ENCODE data around the gene SLC6A20. TPM values are rescaled to one million over a fixed set of nuclear protein-coding genes. Genes with fewer than 3 reads are reported as not detected.

The SLC6A20 gene
- total RNA-seq, 1 donor from 2014 or later: not detected

DNA sequence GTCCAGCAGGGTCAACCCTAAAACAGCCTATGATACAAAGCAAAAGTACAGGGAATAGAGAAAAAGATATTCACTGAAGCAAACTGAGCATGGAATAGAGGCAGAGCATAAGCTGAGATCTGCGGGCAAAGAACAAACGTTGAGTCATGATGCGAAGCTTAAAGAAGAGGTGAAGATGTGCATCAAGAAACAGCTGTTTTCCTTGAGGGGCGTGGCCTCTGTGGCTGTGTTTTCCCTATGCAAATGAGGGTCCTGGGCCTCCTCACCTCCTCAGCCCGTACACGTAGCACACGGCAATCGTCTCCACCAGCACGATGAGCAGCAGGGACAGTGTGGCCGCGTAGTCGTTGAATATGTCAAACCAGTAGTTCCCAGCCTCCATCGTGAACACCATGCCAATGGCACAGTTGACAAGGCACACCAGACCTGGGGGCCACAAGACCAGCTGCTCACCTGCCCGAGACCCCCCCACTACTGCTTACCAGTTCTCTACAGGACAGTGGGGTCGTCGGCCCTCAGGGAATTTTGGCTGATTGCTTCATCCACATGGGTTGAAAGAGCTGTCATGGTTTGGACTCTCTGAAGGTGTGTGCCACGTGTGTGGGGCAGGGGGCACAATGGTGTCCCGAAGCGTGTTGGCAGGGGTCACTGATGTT, 33.6 kb downstream of the SLC6A20 start:
- Mint-ChIP-seq H3K4me3 (no peak overlapping the region), H3K27me3 (ENCODE audit: insufficient read depth, low read depth) (peaks cover 7% of the 10 kb centered on the region), H3K9me3 (no peaks in the 10 kb centered on the region), H3K4me1 (peaks cover 4% of the 10 kb centered on the region), H3K36me3 (no peaks in the 10 kb centered on the region), H3K27ac (no peak overlapping the region)
- DNase-seq (ENCODE audit: low spot score): no peak
- Histone ChIP-seq H3K4me2 (no peak overlapping the region), H3K9ac (no peak overlapping the region), H3K9me3 (ENCODE audit: low read depth) (no peaks in the 10 kb centered on the region), H4K20me1 (ENCODE audit: low read depth) (no peaks in the 10 kb centered on the region), H2AFZ (replicated peaks) (no peak overlapping the region), H3K79me2 (ENCODE audit: low read depth) (no peaks in the 10 kb centered on the region), H3F3A (ENCODE audit: low read depth) (no peaks in the 10 kb centered on the region), H3K4me3 (no peak overlapping the region), H3K36me3 (no peaks in the 10 kb centered on the region), H3K4me1 (no peaks in the 10 kb centered on the region), H3K27ac (no peak overlapping the region), H3K27me3 (no peaks in the 10 kb centered on the region)
- TF ChIP-seq EZH2phosphoT487 (IDR thresholded peaks at IDR 0.05) (no peak), EZH2 (IDR thresholded peaks at IDR 0.05) (no peak)
- TF ChIP-seq, protein P1, sequence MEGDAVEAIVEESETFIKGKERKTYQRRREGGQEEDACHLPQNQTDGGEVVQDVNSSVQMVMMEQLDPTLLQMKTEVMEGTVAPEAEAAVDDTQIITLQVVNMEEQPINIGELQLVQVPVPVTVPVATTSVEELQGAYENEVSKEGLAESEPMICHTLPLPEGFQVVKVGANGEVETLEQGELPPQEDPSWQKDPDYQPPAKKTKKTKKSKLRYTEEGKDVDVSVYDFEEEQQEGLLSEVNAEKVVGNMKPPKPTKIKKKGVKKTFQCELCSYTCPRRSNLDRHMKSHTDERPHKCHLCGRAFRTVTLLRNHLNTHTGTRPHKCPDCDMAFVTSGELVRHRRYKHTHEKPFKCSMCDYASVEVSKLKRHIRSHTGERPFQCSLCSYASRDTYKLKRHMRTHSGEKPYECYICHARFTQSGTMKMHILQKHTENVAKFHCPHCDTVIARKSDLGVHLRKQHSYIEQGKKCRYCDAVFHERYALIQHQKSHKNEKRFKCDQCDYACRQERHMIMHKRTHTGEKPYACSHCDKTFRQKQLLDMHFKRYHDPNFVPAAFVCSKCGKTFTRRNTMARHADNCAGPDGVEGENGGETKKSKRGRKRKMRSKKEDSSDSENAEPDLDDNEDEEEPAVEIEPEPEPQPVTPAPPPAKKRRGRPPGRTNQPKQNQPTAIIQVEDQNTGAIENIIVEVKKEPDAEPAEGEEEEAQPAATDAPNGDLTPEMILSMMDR (IDR thresholded peaks at IDR 0.05): no peak

DNA sequence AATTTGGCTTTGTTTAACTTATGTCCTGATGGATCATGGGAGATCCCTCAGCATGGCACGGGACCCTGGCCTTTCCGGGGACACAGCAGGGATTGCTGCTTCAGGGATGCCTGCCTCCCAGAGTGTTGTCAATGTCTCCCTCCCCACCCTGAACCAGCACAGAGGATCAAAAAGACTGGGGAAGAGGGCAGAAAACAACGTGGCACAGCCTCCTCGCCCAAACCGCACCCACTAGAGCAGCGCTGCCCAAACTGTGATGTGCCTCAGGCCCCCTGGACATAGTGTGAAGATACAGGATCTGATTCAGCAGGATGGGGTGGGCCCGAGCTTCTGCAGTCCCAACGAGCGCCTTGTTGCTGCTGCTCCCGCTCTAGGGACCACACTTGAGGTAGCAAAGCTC, 34.5 kb downstream of the SLC6A20 start:
- H3K4me1 Mint-ChIP-seq: peaks cover 4% of the 10 kb centered on the region
- Histone ChIP-seq H3K27ac (no peak overlapping the region), H4K20me1 (ENCODE audit: low read depth) (no peaks in the 10 kb centered on the region), H2AFZ (replicated peaks) (no peak overlapping the region), H3K4me3 (no peak overlapping the region), H3K79me2 (ENCODE audit: low read depth) (no peaks in the 10 kb centered on the region), H3K4me2 (no peak overlapping the region), H3F3A (ENCODE audit: low read depth) (no peaks in the 10 kb centered on the region), H3K36me3 (no peaks in the 10 kb centered on the region), H3K27me3 (no peaks in the 10 kb centered on the region), H3K9me3 (ENCODE audit: low read depth) (no peaks in the 10 kb centered on the region), H3K4me1 (peaks cover 4% of the 10 kb centered on the region), H3K9ac (no peak overlapping the region)
- H3K27ac Mint-ChIP-seq: no peak overlapping the region
- H3K27me3 Mint-ChIP-seq (ENCODE audit: insufficient read depth, low read depth): peaks cover 7% of the 10 kb centered on the region
- H3K36me3 Mint-ChIP-seq: no peaks in the 10 kb centered on the region
- H3K4me3 Mint-ChIP-seq: no peak overlapping the region
- no peaks in the 10 kb centered on the region for H3K9me3 Mint-ChIP-seq
- TF ChIP-seq EZH2 (IDR thresholded peaks at IDR 0.05) (no peak), EZH2phosphoT487 (IDR thresholded peaks at IDR 0.05) (no peak)
- TF ChIP-seq, protein P1 (IDR thresholded peaks at IDR 0.05): no peak
- DNase-seq (ENCODE audit: low spot score): no peak

DNA sequence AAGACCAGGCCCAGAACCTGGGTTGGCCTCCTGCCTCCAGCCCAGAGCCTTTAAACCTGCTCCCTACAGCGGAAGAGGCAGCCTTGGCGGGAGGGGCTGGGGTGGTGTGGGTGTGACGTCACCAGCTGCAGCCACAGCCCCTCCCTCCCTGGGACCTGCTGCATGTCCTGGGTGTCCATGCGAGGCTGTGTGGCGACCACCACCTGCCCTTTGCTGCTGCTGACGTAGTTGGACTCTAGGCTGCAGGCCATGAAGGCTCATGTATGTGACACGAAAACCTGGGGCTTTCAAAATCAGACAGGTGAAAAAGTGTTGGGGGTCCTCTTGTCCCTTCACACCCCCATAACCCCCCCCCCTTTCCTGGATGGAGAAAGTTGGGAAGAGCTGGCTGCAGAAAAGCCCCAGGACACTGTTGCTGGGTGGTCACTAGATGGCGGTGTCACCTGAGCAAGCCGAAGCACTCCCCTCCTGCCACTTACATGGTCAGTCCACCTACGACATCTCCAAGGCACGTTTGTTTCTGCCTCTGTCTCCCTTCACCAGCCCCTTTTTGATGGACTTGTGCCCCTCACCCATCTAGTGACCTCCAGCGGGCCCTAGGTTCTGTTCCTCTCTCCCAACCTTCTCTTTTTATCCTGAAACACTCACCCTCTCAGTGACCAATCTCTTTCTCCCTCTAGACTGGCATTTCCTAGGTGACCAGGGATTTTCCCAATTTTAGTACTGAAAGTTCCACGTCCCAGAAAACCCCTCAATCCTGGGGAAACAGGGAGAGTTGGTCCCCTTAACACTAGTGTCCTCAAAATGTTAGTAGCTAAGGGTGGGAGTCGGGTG, 35.2 kb downstream of the SLC6A20 start:
- no peaks in the 10 kb centered on the region for H3K79me2 ChIP-seq (ENCODE audit: low read depth)
- H3K4me1 ChIP-seq: peaks cover 4% of the 10 kb centered on the region
- H3K4me2 ChIP-seq: no peak overlapping the region
- H3K4me3 Mint-ChIP-seq: no peak overlapping the region
- no peaks in the 10 kb centered on the region for H3K36me3 Mint-ChIP-seq
- H3K27me3 ChIP-seq: no peaks in the 10 kb centered on the region
- DNase-seq (ENCODE audit: low spot score): peak; percentile 76
- TF ChIP-seq EZH2 (IDR thresholded peaks at IDR 0.05): no peak
- TF ChIP-seq, protein P1 (IDR thresholded peaks at IDR 0.05): peak; percentile 77
- H3K4me1 Mint-ChIP-seq: peaks cover 4% of the 10 kb centered on the region
- H3K36me3 ChIP-seq: no peaks in the 10 kb centered on the region
- H3K9ac ChIP-seq: no peak overlapping the region
- H3K27ac Mint-ChIP-seq: no peak overlapping the region
- peak overlapping the region; percentile 96 for H2AFZ ChIP-seq (replicated peaks)
- H3K9me3 Mint-ChIP-seq: no peaks in the 10 kb centered on the region
- no peaks in the 10 kb centered on the region for H4K20me1 ChIP-seq (ENCODE audit: low read depth)
- no peaks in the 10 kb centered on the region for H3K9me3 ChIP-seq (ENCODE audit: low read depth)
- peaks cover 7% of the 10 kb centered on the region for H3K27me3 Mint-ChIP-seq (ENCODE audit: insufficient read depth, low read depth)
- no peak overlapping the region for H3K4me3 ChIP-seq
- no peaks in the 10 kb centered on the region for H3F3A ChIP-seq (ENCODE audit: low read depth)
- H3K27ac ChIP-seq: no peak overlapping the region

All from neural progenitor cell (in vitro differentiated cells).